SW480 (cell line): ENCODE measurements around the gene BFSP2.
A peak's percentile ranks its signal among the peaks of the same experiment; 100 is the strongest.
"Not testable (repeated sequence)": the region's sequence is repeated elsewhere in the genome, so short reads cannot be mapped to it uniquely, and the experiment has no call there.

Source experiments
- DNase-seq: peaks from one replicate; pipeline ENCODE4 v3.0.0-alpha.2; 2016; ENCODE audit warnings: low spot score

Gene BFSP2

GRCh38 chr3:133479895-133480669, 80.2 kb downstream of the BFSP2 start:
- peak; percentile 90 for DNase-seq

DNA sequence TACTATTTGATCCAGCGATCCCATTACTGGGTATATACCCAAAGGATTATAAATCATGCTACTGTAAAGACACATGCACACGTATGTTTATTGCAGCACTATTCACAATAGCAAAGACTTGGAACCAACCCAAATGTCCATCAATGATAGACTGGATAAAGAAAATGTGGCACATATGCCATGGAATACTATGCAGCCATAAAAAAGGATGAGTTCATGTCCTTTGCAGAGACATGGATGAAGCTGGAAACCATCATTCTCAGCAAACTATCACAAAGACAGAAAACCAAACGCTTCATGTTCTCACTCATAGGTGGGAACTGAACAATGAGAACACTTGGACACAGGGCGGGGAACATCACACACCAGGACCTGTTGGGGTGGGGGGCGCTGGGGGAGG, 82.6 kb downstream of the BFSP2 start:
- not testable (repeated sequence) for DNase-seq

DNA sequence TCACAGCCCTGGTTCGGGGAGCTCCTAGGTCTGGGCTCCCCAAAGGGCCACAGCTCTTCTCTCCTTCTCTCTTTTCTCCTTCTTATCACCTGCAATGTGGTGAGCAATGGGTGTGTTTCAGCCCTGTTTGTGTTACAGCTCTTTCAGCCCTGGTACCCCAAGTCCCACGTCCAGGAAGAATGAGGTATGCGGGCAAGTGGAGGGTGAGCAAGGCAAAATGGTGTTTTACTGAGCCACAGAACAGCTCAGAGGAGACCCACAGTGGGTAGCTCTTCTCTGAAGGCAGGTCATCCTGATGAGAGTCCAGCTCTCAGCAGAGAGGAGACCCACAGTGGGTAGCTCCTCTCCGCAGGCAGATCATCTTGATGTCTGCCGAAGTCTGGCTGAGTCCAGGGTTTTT, 86.8 kb downstream of the BFSP2 start:
- DNase-seq: no peak

GRCh38 chr3:133487204-133487603, 87.3 kb downstream of the BFSP2 start:
- DNase-seq: no peak

DNA sequence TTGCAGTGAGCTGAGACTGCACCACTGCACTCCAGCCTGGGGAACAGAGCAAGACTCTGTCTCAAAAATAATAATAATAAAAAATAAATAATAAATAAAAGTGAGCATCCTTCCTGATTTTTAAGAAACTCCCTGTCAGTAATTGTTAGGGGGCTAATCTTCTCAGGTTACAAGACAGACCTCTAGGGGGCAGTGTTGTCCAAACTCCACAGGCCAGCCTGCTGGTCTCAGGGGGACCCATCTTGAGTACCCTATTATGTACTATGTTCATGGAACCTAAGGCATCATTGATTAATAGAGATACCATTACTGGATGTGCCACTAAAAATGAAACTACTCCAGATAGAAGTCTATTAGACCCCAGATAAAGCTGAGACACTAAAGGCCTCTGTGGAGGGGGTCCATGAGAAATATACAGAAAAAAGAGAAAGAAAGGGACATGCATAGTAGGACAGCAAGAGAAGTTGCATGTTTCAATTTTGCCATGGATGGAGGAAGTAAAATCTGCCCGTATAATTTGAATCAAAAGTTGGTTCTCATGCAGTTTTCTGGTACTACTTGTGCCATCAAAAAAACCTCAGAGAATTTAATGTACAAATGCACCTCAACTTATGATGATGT, 88.2 kb downstream of the BFSP2 start:
- DNase-seq: no peak

DNA sequence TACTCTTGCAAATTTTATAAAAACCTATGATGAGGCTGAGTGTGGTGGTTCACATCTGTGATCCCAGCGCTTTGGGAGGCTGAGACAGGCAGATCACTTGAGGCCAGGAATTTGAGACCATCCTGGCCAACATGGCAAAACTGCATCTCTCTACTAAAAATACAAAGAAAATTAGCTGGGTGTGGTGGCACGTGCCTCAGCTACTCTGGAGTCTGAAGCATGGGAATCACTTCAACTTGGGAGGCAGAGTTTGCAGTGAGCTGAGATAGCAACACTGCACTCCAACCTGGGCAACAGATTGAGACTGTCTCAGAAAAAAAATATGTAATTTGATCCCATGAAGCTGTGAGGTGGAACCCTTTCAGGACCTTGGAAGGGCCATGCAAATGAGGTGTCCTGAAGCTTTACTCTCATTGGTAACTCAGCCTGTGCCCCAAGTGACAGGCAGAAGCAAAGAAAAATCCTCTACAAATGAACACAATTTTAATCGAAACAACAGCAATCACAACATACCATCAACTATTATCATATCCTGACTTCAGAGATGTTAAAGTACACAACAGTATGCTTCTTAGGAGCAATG, 89.0 kb downstream of the BFSP2 start:
- DNase-seq: peak; percentile 50

GRCh38 chr3:133489466-133490085, 89.7 kb downstream of the BFSP2 start:
- DNase-seq: no peak

GRCh38 chr3:133490468-133491351, 90.9 kb downstream of the BFSP2 start:
- no peak for DNase-seq

DNA sequence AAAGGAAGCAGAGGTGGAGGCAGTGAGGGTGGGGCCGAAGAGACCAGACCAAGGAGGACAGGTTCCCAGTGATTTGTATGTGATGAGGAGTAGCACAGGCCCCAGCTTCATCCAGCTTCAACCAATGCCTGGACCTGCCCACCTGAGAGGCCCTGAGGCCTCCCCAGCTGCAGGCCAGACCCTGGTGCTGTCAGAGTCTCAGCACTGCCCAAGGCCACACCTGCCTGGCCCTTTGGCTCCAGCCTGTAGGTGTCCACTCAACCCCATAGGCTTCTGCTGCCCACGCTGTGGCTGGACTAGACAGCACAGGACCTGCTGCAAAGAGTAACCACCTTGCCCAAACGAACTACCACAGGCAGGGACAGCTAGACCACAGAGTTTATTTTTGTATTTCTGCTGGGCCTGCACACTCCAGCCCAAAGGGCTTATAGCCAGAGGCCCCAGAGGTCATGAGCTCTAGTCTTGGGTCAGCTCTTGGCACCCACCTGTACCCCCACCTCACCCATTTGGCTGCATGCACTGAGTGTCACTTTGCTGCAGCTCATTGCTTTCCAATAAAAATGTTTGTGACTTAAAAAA, 91.7 kb downstream of the BFSP2 start:
- no peak for DNase-seq

- DNase-seq: no peak
These were observed 92.4 kb downstream of the BFSP2 start for GRCh38 chr3:133492159-133492741.

DNA sequence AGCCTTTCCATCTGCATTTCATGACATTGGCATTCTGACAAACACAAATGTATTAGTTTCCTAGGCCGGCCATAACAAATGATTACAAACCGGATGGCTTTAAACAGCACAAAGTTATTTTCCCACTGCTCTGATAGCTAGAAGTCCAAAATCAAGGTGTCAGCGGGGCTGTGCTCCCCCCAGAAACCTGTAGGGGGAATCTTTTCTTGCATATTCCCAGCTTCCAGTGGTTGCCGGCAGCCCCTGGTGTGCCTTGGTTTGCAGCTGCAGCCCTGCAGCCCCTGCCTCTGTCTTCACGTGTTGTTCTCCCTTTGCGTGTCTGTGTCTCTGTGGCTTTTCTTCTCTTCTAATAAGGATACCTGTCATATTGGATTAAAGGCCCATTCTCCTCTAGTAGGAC, 94.6 kb downstream of the BFSP2 start:
- no peak for DNase-seq

DNA sequence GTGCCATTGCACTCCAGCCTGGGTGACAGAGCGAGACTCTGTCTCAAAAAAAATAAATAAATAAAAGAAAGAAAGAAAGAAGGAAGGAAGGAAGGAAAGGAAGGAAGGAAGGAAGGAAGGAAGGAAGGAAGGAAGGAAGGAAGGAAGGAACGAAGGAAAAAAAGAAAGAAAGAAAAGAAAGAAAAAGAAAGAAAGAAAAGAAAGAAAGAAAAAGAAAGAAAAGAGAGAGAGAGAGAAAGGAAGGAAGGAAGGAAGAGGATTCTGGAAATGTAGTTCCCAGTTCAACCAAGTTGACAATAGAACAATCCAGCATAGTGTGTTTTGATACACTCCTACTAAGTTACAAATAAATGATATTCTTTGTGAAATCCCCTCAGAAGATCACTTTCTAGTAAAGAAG, 102.7 kb downstream of the BFSP2 start:
- not testable (repeated sequence) for DNase-seq

DNA sequence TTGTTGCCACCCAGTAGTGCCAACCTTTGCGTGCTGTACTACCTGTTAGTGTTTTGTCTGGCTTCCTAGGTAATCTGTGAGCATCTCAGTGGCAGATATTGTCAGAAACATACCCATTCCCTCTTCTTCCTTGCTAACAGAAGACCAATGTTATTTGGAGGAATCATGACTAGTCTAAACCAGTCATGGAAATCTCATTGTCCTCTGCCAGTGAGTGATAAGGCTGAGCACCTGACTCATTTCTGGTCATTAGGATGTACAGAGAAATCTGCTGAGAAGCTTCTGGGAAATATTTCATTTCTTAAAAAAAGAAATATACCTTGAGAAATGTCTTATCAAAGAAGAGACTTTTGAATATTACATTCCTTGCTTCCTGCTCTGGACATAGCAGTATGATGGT, 103.6 kb downstream of the BFSP2 start:
- DNase-seq: no peak

DNA sequence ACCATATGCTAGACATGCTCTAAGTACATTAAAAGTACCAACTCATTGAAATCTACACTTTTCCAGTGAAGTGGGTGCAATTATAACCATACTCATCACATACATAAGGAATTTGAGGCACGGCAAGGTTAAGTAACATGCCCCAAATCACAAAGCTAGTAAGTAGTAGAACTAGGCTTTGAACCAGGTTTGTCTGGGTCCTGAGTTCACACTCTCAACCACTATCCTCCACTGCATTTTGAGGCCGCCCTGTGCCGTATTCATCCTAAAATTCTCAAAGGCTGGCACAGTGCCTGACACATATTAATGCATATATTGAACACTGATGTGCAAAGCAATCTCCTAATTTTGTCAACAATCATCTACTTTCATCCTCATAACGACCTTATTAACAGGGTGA, 104.9 kb downstream of the BFSP2 start:
- no peak for DNase-seq

DNA sequence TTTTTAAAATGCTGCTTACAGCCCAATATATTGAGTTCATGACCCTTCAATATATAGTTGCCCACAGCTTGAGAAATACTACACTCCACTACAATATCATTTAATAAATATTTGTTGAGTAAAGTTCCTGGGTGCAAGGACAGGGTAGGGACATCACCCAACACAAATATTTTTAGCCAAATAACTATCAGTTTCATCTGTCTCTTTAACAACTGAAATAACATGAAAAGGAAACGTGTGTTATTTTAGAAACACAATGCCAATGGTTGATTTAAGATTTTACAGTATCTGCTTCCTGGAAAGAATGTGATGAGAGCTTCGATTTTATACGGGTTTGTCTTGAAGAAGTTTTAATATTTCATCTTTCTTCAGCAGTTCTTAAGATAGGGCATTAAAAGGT, 106.0 kb downstream of the BFSP2 start:
- DNase-seq: no peak

DNA sequence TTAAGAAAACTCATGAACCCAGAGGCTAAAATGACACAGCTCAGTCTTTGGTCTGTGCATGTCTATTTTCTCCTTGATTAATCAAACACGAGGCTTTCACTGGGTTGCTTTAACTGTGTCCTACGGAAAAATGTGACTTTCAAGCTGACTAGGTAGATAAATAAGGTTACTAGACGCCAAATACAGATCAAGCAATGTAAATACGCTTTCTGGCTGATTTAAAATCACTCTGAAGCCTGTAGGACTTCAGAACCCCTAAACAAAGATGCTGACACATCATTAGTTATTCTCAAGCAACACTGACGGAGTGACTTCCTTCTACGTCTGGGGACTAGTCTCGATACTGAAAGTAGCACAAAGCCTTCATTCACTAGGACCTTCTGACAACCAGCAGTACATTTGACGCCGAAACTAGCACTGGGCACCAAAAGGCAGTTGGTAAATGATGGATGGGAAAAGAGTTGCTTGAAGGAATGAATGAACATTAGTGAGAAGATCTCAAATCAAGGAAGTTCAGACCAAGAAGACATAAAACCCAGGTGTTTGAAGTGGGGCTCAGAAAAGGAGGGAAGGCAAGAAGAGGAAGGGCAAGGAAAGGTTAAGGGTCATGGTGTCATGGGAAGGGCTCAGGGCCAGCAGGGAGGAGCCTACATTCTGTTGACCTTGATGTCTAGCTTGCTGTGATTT, 106.5 kb downstream of the BFSP2 start:
- DNase-seq: no peak

DNA sequence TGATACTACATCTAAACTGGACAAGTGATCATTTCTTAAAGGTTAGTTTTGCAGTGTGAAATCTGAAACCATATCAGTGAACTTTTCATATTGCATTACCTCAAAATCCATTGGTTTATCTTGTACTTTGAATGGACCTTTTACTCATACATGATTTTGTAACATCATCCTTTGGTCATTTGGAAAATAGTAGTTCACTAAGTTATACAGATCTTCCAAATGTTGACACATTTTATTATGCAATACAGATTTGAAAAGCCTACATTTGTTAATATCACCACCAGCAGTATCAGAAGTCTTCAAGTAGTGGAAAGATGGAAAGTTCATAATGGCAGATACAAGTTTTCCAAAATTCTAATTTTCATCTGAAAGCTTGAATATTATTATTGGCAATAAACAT, 109.6 kb downstream of the BFSP2 start:
- no peak for DNase-seq

DNA sequence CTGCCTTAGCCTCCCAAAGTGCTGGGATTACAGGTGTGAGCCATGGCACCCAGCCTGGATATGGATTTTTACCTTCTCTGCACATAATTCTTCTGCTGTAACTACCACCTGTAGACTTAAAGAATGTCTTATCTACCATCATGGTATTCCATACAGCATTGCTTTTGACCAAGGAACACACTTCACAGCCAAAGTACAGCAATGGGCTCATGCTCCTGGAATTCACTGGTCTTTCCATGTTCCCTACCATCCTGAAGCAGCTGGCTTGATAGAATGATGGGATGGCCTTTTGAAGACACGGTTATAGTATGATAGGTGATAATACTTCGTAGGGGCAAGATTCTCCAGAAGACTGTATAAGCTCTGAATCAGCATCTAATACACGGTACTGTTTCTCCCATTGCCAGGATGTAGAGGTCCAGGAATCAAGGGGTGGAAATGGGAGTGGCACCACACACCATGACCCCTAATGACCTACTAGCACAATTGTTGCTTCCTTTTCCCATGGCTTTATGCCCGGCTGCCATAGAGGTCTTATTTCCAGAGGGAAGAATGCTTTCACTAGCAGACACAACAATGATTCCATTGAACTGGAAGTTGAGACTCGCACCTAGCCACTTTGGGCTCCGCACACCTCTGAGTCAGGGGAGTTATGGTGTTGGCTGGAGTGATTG, 112.7 kb downstream of the BFSP2 start:
- DNase-seq: no peak

- DNase-seq: no peak
These were observed 114.6 kb downstream of the BFSP2 start for GRCh38 chr3:133514418-133514817.

DNA sequence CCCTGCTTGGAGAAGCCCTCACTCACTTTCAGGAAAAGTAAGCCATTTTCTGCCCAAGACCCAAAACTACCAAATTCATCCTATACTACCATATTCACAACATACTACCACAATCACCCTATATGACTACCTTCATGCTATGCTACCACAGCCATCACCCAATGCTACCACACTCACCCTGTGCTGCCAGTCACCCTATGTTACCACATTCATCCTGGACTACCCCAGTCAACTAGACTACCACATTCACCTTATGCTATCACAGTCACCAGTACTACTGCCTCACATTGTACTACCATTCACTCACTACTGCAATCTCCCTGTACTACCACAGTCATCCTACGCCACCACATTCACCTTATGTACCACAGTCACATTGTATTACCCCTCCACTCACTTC, 115.3 kb downstream of the BFSP2 start:
- DNase-seq: no peak
